ENCODE measurements around the gene KDM6B.
A peak's percentile ranks its signal among the peaks of the same experiment; 100 is the strongest.

KDM6B gene

GRCh38 chr17:7856811-7857712, 23.0 kb downstream of the KDM6B start, which contains the start of gene NAA38:
NAA38 (minus strand) TSS chr17:7857559; CDS start chr17:7857463, 96 bp downstream.
- peak; percentile 87 to 93 for DNase-seq (ENCODE audit: low read depth in 1 of 2, low spot score in 1 of 2)
- Histone ChIP-seq H3K27ac (replicated peaks) (peak within 1 kb of the TSS; percentile 94), H3K27me3 (ENCODE audit: insufficient read depth, poor library complexity, severe bottlenecking) (no peaks in the 10 kb centered on the region), H3K4me3 (replicated peaks; ENCODE audit: insufficient read depth, low read length) (peak within 1 kb of the TSS; percentile 77)
- TF ChIP-seq REST (IDR thresholded peaks at IDR 0.05; ENCODE audit: insufficient replicate concordance, low read depth) (no peak), POLR2AphosphoS5 (IDR thresholded peaks at IDR 0.05; ENCODE audit: low read depth) (peak; percentile 37; the same call in 1 of the 2 replicates)

- Histone ChIP-seq H3K27ac (replicated peaks) (peak within 1 kb of the TSS; percentile 94), H3K4me3 (replicated peaks; ENCODE audit: insufficient read depth, low read length) (peak within 1 kb of the TSS; percentile 77), H3K27me3 (ENCODE audit: insufficient read depth, poor library complexity, severe bottlenecking) (no peaks in the 10 kb centered on the region)
- DNase-seq (ENCODE audit: low read depth in 1 of 2, low spot score in 1 of 2) = peak in 1 of 2 experiments; percentile 88
- TF ChIP-seq GABPA (IDR thresholded peaks at IDR 0.05; ENCODE audit: low read depth) = no peak
- TF ChIP-seq POLR2AphosphoS5 (IDR thresholded peaks at IDR 0.05; ENCODE audit: low read depth) = peak; percentile 47
Measured at GRCh38 chr17:7857713-7858521, 23.9 kb downstream of the KDM6B start, which contains the start of gene CYB5D1. CYB5D1 (plus strand) TSS chr17:7858003; CDS start chr17:7858135, 132 bp downstream.

GRCh38 chr17:7858522-7858810, 24.4 kb downstream of the KDM6B start:
- TF ChIP-seq, protein P1, sequence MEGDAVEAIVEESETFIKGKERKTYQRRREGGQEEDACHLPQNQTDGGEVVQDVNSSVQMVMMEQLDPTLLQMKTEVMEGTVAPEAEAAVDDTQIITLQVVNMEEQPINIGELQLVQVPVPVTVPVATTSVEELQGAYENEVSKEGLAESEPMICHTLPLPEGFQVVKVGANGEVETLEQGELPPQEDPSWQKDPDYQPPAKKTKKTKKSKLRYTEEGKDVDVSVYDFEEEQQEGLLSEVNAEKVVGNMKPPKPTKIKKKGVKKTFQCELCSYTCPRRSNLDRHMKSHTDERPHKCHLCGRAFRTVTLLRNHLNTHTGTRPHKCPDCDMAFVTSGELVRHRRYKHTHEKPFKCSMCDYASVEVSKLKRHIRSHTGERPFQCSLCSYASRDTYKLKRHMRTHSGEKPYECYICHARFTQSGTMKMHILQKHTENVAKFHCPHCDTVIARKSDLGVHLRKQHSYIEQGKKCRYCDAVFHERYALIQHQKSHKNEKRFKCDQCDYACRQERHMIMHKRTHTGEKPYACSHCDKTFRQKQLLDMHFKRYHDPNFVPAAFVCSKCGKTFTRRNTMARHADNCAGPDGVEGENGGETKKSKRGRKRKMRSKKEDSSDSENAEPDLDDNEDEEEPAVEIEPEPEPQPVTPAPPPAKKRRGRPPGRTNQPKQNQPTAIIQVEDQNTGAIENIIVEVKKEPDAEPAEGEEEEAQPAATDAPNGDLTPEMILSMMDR (IDR thresholded peaks at IDR 0.05; ENCODE audit: insufficient read depth, low read length) = peak; percentile 1
- TF ChIP-seq REST (IDR thresholded peaks at IDR 0.05; ENCODE audit: insufficient replicate concordance, low read depth) = no peak
- peak overlapping the region; percentile 77 for H3K4me3 ChIP-seq (replicated peaks; ENCODE audit: insufficient read depth, low read length)
- peak in 1 of 2 experiments; percentile 65 for DNase-seq (ENCODE audit: low read depth in 1 of 2, low spot score in 1 of 2)
- no peaks in the 10 kb centered on the region for H3K27me3 ChIP-seq (ENCODE audit: insufficient read depth, poor library complexity, severe bottlenecking)
- H3K27ac ChIP-seq (replicated peaks) = peak overlapping the region; percentile 94

- Histone ChIP-seq H3K27me3 (ENCODE audit: insufficient read depth, poor library complexity, severe bottlenecking) (no peaks in the 10 kb centered on the region), H3K4me3 (replicated peaks; ENCODE audit: insufficient read depth, low read length) (peak overlapping the region; percentile 77), H3K27ac (replicated peaks) (no peak overlapping the region)
- no peak for DNase-seq (ENCODE audit: low read depth in 1 of 2, low spot score in 1 of 2)
- TF ChIP-seq POLR2AphosphoS5 (IDR thresholded peaks at IDR 0.05; ENCODE audit: low read depth) = no peak
- TF ChIP-seq REST (IDR thresholded peaks at IDR 0.05; ENCODE audit: insufficient replicate concordance, low read depth) = no peak
- TF ChIP-seq, protein P1 (IDR thresholded peaks at IDR 0.05; ENCODE audit: insufficient read depth, low read length) = no peak
- TF ChIP-seq SPI1 (IDR thresholded peaks at IDR 0.05; ENCODE audit: borderline replicate concordance, low read depth) = no peak
- no peak for TF ChIP-seq GABPA (IDR thresholded peaks at IDR 0.05; ENCODE audit: low read depth)
Measured at GRCh38 chr17:7859028-7859427, 25.0 kb downstream of the KDM6B start.
